Stimulated activated CD8-positive, alpha-beta memory T cell treated with anti-CD3 and anti-CD28 coated beads, Interleukin-2, amount 100 ng/mL, for 48 hours (primary cell): ENCODE data around the gene SBNO2.

Experiments used
- DNase-seq, 2 donors: peaks; one replicate each; pipeline ENCODE4 v3.0.0-alpha.2; 2020; ENCODE audit warnings: low read depth in 2 of 2

SBNO2 gene

GRCh38 chr19:1060689-1061088 lies 113.4 kb downstream of the SBNO2 start:
- no peak for DNase-seq

- no peak for DNase-seq
Observed at GRCh38 chr19:1058112-1058511, 116.0 kb downstream of the SBNO2 start.
